PC-3 (cell line): ENCODE data around the gene CTSE.

Source experiments
- CTCF ChIP-seq: fragments of 300-600 bp; sonication (generic); conservative IDR thresholded peaks from 2 replicates; pipeline ENCODE4 v1.5.1; 2017; ENCODE audit warnings: antibody characterized with exemption, low read depth, mild to moderate bottlenecking, low read length
- EZH2 ChIP-seq: fragments of 300-600 bp; sonication (generic); IDR thresholded peaks from one replicate; pipeline ENCODE4 v1.6.1; 2017; ENCODE audit warnings: antibody characterized with exemption, mild to moderate bottlenecking, low read length; ENCODE audit not compliant: unreplicated experiment

- TF ChIP-seq EZH2: no peak
- no peak for TF ChIP-seq CTCF
Observed at GRCh38 chr1:206000641-206001339, 22.9 kb downstream of the CTSE start.
